ENCODE data around the gene HPS4.

DNA sequence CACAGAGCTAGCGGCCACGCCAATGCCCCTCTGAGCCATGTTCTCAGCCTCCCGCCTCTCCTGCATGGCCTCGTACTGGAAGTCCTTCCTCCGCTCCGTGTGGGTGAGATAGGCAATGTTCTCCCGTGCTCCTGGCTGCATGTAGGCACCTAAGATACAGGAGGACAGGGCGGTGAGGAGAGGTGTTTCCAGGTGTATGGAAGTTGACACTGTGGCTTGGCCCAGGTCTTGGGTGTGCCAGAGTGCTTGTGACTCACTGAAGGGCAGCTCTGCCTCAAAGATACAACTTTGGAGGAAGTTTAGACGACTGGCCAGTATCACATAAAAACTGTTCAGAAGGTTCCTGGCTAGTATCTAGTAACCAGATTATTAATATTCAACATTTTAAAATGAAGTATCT, 8.6 kb upstream of the HPS4 start:
- TF ChIP-seq, protein P1, sequence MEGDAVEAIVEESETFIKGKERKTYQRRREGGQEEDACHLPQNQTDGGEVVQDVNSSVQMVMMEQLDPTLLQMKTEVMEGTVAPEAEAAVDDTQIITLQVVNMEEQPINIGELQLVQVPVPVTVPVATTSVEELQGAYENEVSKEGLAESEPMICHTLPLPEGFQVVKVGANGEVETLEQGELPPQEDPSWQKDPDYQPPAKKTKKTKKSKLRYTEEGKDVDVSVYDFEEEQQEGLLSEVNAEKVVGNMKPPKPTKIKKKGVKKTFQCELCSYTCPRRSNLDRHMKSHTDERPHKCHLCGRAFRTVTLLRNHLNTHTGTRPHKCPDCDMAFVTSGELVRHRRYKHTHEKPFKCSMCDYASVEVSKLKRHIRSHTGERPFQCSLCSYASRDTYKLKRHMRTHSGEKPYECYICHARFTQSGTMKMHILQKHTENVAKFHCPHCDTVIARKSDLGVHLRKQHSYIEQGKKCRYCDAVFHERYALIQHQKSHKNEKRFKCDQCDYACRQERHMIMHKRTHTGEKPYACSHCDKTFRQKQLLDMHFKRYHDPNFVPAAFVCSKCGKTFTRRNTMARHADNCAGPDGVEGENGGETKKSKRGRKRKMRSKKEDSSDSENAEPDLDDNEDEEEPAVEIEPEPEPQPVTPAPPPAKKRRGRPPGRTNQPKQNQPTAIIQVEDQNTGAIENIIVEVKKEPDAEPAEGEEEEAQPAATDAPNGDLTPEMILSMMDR (IDR thresholded peaks at IDR 0.05), result no peak
- TF ChIP-seq ZFX (IDR thresholded peaks at IDR 0.05; ENCODE audit: borderline replicate concordance), result no peak
